HL-60 (cell line): Measurements from ENCODE around the gene FILIP1L.

Experiments used
- DNase-seq, 2 experiments: peaks; one replicate each; pipeline ENCODE4 v3.0.0-alpha.2; 2010 to 2020; ENCODE audit warnings: low read depth in 1 of 2, low spot score in 1 of 2
- H3K27ac ChIP-seq: fragments of 250-450 bp; sonication (Bioruptor Pico); replicated peaks from 2 replicates; pipeline ENCODE4 v1.5.1; 2020; ENCODE audit warnings: mild to moderate bottlenecking, moderate library complexity
- H3K27me3 ChIP-seq: fragments of 250-450 bp; sonication (Bioruptor Pico); 2 replicates; pipeline ENCODE4 v1.5.1; 2021; ENCODE audit warnings: mild to moderate bottlenecking, moderate library complexity; ENCODE audit not compliant: insufficient read depth, poor library complexity, severe bottlenecking
- H3K4me3 ChIP-seq: replicated peaks from 2 replicates; pipeline ENCODE4 v1.5.1; 2011; ENCODE audit warnings: mild to moderate bottlenecking, control low read depth, low read length; ENCODE audit not compliant: insufficient read depth
- CTCF ChIP-seq: IDR thresholded peaks from one replicate; pipeline ENCODE4 v1.5.1; 2011; ENCODE audit warnings: low read length, control low read depth, inconsistent platforms; ENCODE audit not compliant: insufficient read depth
- GABPA ChIP-seq: IDR thresholded peaks from 2 replicates; pipeline ENCODE4 v1.6.1; 2012; ENCODE audit warnings: low read depth
- POLR2AphosphoS5 ChIP-seq: IDR thresholded peaks from 2 replicates; pipeline ENCODE4 v1.6.1; 2012; ENCODE audit warnings: low read depth
- REST ChIP-seq: IDR thresholded peaks from 2 replicates; pipeline ENCODE4 v1.6.1; 2012; ENCODE audit warnings: low read depth; ENCODE audit not compliant: insufficient replicate concordance
- SPI1 ChIP-seq: IDR thresholded peaks from 2 replicates; pipeline ENCODE4 v1.6.1; 2012; ENCODE audit warnings: low read depth, mild to moderate bottlenecking, borderline replicate concordance

Gene FILIP1L

DNA sequence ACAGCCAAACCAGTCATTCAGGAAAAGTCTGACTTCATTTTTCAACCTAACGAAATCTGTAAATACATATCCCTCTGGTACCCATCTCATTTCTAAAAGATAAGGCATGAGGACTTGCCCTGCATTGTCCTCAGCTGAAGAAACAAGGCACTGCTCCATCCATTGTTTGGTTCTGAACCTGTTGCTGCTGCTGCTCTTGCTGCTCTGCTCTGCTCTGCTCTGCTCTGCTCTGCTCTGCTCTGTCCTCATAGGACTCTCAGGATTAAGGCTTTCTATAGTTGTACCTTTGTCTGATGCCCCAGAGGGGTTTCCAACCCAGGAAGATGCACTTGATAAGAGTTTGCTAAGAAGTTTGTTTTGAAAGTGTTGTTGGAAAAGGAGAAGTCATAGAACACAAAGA is 258.4 kb downstream of the FILIP1L start:
- Histone ChIP-seq H3K4me3 (no peak overlapping the region), H3K27ac (no peak overlapping the region), H3K27me3 (no peaks in the 10 kb centered on the region)
- TF ChIP-seq REST (no peak), GABPA (no peak), POLR2AphosphoS5 (no peak), CTCF (no peak), SPI1 (no peak; the same call in 1 of the 2 replicates)
- no peak for DNase-seq

- TF ChIP-seq GABPA, result no peak
- no peak for TF ChIP-seq CTCF
- TF ChIP-seq REST, result no peak
- no peak for TF ChIP-seq SPI1
- no peak for TF ChIP-seq POLR2AphosphoS5
- no peaks in the 10 kb centered on the region for H3K27me3 ChIP-seq
- no peak for DNase-seq
Measured at GRCh38 chr3:99854756-99855298, 259.5 kb downstream of the FILIP1L start.

DNA sequence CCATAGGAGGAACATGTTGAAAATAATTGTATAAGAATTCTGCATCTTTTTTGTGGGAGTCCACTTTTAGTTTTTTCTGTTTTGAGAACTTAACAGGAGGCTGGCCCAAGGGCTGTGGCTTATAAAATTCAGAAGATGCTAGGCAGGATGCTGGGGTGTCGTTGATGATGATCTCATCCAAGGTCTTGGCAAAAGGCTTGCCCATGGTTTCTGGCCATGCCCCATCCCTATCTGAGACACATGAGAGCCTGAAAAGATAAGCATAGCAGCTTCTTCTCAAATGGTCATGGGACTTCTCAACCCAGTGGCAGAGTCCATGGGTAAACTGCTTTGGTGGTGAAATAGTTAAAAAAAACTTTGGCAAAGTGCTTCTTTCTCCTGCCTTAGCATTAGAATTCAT is 261.4 kb downstream of the FILIP1L start:
- no peak overlapping the region for H3K27ac ChIP-seq
- TF ChIP-seq POLR2AphosphoS5, result no peak
- no peak for TF ChIP-seq REST
- no peak for TF ChIP-seq CTCF
- no peak for TF ChIP-seq SPI1
- no peak overlapping the region for H3K4me3 ChIP-seq
- H3K27me3 ChIP-seq, result no peaks in the 10 kb centered on the region
- DNase-seq, result no peak

More at GRCh38 chr3:99854756-99855298, 259.5 kb downstream of the FILIP1L start:
- H3K4me3 ChIP-seq, result no peak overlapping the region
- no peak overlapping the region for H3K27ac ChIP-seq
